GM12801 (cell line): ENCODE results near the gene ZNF600.

ENCODE experiments used
- TF ChIP-seq, protein P1 (sequence below): IDR thresholded peaks from one replicate; pipeline ENCODE4 v1.5.1; 2011; ENCODE audit warnings: control low read depth; ENCODE audit not compliant: insufficient read length; ENCODE audit errors: extremely low read depth

ZNF600 gene

GRCh38 chr19:52785506-52785905 is 1.1 kb downstream of the ZNF600 start:
- TF ChIP-seq, protein P1, sequence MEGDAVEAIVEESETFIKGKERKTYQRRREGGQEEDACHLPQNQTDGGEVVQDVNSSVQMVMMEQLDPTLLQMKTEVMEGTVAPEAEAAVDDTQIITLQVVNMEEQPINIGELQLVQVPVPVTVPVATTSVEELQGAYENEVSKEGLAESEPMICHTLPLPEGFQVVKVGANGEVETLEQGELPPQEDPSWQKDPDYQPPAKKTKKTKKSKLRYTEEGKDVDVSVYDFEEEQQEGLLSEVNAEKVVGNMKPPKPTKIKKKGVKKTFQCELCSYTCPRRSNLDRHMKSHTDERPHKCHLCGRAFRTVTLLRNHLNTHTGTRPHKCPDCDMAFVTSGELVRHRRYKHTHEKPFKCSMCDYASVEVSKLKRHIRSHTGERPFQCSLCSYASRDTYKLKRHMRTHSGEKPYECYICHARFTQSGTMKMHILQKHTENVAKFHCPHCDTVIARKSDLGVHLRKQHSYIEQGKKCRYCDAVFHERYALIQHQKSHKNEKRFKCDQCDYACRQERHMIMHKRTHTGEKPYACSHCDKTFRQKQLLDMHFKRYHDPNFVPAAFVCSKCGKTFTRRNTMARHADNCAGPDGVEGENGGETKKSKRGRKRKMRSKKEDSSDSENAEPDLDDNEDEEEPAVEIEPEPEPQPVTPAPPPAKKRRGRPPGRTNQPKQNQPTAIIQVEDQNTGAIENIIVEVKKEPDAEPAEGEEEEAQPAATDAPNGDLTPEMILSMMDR: no peak

DNA sequence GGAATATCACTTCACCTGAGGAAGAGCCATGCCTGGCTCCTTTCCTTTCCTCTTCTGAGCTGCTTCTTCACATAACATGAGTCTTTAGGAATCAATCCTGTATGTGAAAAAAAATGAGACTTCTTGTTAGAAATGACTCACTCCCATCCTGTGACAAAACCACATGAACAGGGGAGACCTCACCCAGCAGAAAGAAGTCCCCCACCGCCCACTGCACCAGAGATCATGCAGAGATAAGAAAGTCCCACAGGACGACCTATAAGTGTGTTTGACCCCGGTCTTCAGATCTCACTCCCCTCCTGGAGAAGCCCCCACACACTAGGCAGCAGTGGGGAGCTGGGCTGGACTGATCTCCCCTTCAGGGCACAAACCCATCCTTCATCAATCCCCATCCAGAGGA is 7.8 kb downstream of the ZNF600 start:
- TF ChIP-seq, protein P1: no peak

DNA sequence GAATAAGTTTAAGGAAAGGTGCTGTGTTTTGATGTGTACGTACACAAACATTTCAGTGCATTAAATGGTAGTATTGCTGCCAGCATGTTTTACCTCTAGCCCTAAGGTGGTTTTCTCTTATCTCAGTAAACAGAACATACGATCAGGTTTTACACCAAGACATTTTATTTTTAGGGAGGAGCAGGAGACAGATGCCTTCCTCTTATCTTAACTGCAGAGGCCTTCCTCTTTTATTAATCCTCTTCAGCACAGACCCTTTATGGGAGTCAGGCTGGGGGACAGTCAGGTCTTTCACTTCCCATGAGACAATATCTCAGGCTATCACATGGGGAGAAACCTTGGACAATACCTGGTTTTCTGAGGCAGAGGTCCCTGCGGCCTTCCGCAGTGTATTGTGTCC is 36.8 kb downstream of the ZNF600 start:
- TF ChIP-seq, protein P1: no peak

- TF ChIP-seq, protein P1: no peak
Measured at GRCh38 chr19:52748336-52748950, 38.1 kb downstream of the ZNF600 start.

- TF ChIP-seq, protein P1: no peak
Measured at GRCh38 chr19:52743091-52743490, 43.5 kb downstream of the ZNF600 start.

DNA sequence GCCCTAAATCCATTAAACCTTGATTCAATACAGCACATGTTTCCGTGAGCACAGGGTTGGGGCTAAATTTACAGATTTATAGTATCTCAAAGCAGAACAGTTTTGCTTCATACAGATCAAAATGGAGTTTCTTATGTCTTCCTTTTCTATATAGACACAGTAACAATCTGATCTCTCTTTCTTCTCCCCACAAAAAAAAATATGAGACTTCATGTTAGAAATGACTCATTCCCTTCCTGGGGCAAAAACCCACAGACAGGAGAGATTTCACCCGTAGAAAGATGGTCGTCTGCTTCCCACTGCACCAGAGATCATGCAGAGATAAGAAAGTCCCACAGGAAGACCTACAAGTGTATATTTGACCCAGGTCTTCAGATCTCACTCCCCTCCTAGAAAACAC is 44.1 kb downstream of the ZNF600 start:
- TF ChIP-seq, protein P1: no peak

- TF ChIP-seq, protein P1: no peak
Measured at GRCh38 chr19:52741951-52742485, 44.6 kb downstream of the ZNF600 start.

- TF ChIP-seq, protein P1: no peak
Measured at GRCh38 chr19:52739576-52739975, 47.0 kb downstream of the ZNF600 start.
